Neural cell (in vitro differentiated cells): ENCODE data around the gene MINDY4B. TPM values are rescaled to one million over a fixed set of nuclear protein-coding genes. Genes with fewer than 3 reads are reported as not detected.

Experiments
- H2AFZ ChIP-seq: fragments of 200-600, 300-800 bp; sonication (generic), shearing (Covaris generic); 2 replicates; pipeline ENCODE4 v1.6.0; 2014; ENCODE audit warnings: low read depth, mild to moderate bottlenecking, antibody characterized with exemption, low read length, moderate library complexity
- H3F3A ChIP-seq: fragments of 200-600 bp; shearing (Covaris generic); 2 replicates; pipeline ENCODE4 v1.6.1; 2016; ENCODE audit warnings: mild to moderate bottlenecking, moderate library complexity, mixed read lengths, antibody characterized with exemption, low read length; ENCODE audit not compliant: insufficient read depth, poor library complexity, severe bottlenecking
- H3K27ac ChIP-seq: fragments of 200-600, 300-800 bp; sonication (generic), shearing (Covaris generic); 2 replicates; pipeline ENCODE4 v1.5.1; 2014; ENCODE audit warnings: mild to moderate bottlenecking, low read length, moderate library complexity
- H3K27me3 ChIP-seq: fragments of 300-800, 200-600 bp; sonication (generic), shearing (Covaris generic); 2 replicates; pipeline ENCODE4 v1.6.0; 2014; ENCODE audit warnings: mild to moderate bottlenecking, low read depth, low read length, moderate library complexity; ENCODE audit not compliant: insufficient read depth
- H3K36me3 ChIP-seq: fragments of 300-800, 200-600 bp; sonication (generic), shearing (Covaris generic); 2 replicates; pipeline ENCODE4 v1.5.1; 2014; ENCODE audit warnings: mild to moderate bottlenecking, antibody characterized with exemption, low read length, moderate library complexity; ENCODE audit not compliant: insufficient read depth
- H3K4me2 ChIP-seq: fragments of 300-800, 200-600 bp; sonication (generic), shearing (Covaris generic); 2 replicates; pipeline ENCODE4 v1.6.0; 2014; ENCODE audit warnings: mild to moderate bottlenecking, low read length
- H3K4me3 ChIP-seq: fragments of 300-800, 200-600 bp; sonication (generic), shearing (Covaris generic); 2 replicates; pipeline ENCODE4 v1.5.1; 2014; ENCODE audit warnings: mild to moderate bottlenecking, low read length, moderate library complexity
- H3K79me2 ChIP-seq: fragments of 200-600 bp; shearing (Covaris generic); replicated peaks from 2 replicates; pipeline ENCODE4 v1.6.0; 2014; ENCODE audit warnings: mild to moderate bottlenecking, low read length, moderate library complexity; ENCODE audit not compliant: insufficient read depth
- H3K9ac ChIP-seq: fragments of 300-800, 200-600 bp; sonication (generic), shearing (Covaris generic); 2 replicates; pipeline ENCODE4 v1.6.1; 2016; ENCODE audit warnings: mild to moderate bottlenecking, low read length, mixed read lengths
- H3K9me2 ChIP-seq: fragments of 200-600 bp; shearing (Covaris generic); 2 replicates; pipeline ENCODE4 v1.6.1; 2016; ENCODE audit warnings: mild to moderate bottlenecking, low read length, mixed read lengths; ENCODE audit not compliant: insufficient read depth
- H3K9me3 ChIP-seq: fragments of 200-600, 300-800 bp; sonication (generic), shearing (Covaris generic); 2 replicates; pipeline ENCODE4 v1.6.1; 2016; ENCODE audit warnings: mild to moderate bottlenecking, mixed run types, low read length, moderate library complexity, mixed read lengths
- H4K20me1 ChIP-seq: fragments of 200-600 bp; shearing (Covaris generic); 2 replicates; pipeline ENCODE4 v1.6.1; 2016; ENCODE audit warnings: mild to moderate bottlenecking, mixed run types; ENCODE audit not compliant: insufficient read depth
- EP300 ChIP-seq: fragments of 450-650 bp; conservative IDR thresholded peaks from 2 replicates; pipeline ENCODE4 v1.6.1; 2014; ENCODE audit warnings: antibody characterized with exemption, mild to moderate bottlenecking, moderate library complexity; ENCODE audit not compliant: poor library complexity, severe bottlenecking
- EZH2 ChIP-seq: fragments of 200-600, 300-800 bp; shearing (Covaris generic), sonication (generic); IDR thresholded peaks from 2 replicates; pipeline ENCODE4 v1.6.1; 2014; ENCODE audit warnings: antibody characterized with exemption, low read length, borderline replicate concordance, mild to moderate bottlenecking; ENCODE audit not compliant: insufficient read depth, poor library complexity, severe bottlenecking
- MXI1 ChIP-seq: fragments of 450-650 bp; conservative IDR thresholded peaks from 2 replicates; pipeline ENCODE4 v1.6.1; 2014; ENCODE audit warnings: antibody characterized with exemption, mild to moderate bottlenecking; ENCODE audit not compliant: poor library complexity, severe bottlenecking
- POLR2AphosphoS5 ChIP-seq: IDR thresholded peaks from 2 replicates; pipeline ENCODE4 v1.6.1; 2012
- RAD21 ChIP-seq: fragments of 450-650 bp; conservative IDR thresholded peaks from 2 replicates; pipeline ENCODE4 v1.6.1; 2014; ENCODE audit warnings: antibody characterized with exemption, mild to moderate bottlenecking, moderate library complexity
- SMC3 ChIP-seq: fragments of 450-650 bp; conservative IDR thresholded peaks from 2 replicates; pipeline ENCODE4 v1.6.1; 2014; ENCODE audit warnings: antibody characterized with exemption, mild to moderate bottlenecking, moderate library complexity; ENCODE audit not compliant: poor library complexity
- TAF1 ChIP-seq: IDR thresholded peaks from 2 replicates; pipeline ENCODE4 v1.6.1; 2012; ENCODE audit warnings: low read depth
- polyA plus RNA-seq: library from polyadenylated mRNA; depleted of rRNA; stranded (reverse); fragments of >200 nt; gene quantifications from 2 replicates; pipeline ENCODE4 v1.2.3, GENCODE V29; 2014
- TF ChIP-seq, protein P1 (sequence below): fragments of 450-650 bp; IDR thresholded peaks from 2 replicates; pipeline ENCODE4 v1.5.1; 2014; ENCODE audit warnings: antibody characterized with exemption, mild to moderate bottlenecking, moderate library complexity; ENCODE audit not compliant: poor library complexity, severe bottlenecking
- TF ChIP-seq, protein P2 (sequence below): IDR thresholded peaks from 2 replicates; pipeline ENCODE4 v1.6.1; 2012; ENCODE audit warnings: borderline replicate concordance

The MINDY4B gene
- polyA plus RNA-seq, 1 donor from 2014 or later, result not detected

DNA sequence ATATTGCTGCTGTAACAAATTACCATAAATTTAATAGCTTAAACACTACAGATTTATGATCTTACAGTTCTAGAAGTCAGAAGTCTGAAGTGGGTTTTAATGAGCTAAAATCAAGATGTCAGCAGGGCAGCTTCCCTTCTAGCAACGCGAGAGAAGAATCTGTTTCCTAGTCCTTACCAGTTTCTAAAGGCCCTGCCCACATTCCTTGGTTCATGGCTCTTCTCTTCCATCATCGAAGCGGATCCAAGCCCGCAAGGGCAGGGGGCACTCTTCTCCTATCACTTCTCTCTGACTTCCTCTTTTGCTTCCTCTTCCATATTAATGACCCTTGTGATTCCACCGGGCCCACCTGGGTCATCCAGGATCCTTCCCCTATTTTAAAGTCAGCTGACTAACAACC, 16.1 kb downstream of the MINDY4B start:
- no peak overlapping the region for H2AFZ ChIP-seq
- H3K27ac ChIP-seq, result no peak overlapping the region
- no peaks in the 10 kb centered on the region for H4K20me1 ChIP-seq
- no peaks in the 10 kb centered on the region for H3K36me3 ChIP-seq
- no peak overlapping the region for H3K4me2 ChIP-seq
- no peaks in the 10 kb centered on the region for H3K9me2 ChIP-seq
- H3F3A ChIP-seq, result no peaks in the 10 kb centered on the region
- H3K9ac ChIP-seq, result no peak overlapping the region
- H3K79me2 ChIP-seq, result no peaks in the 10 kb centered on the region
- no peaks in the 10 kb centered on the region for H3K27me3 ChIP-seq
- no peak overlapping the region for H3K4me3 ChIP-seq
- H3K9me3 ChIP-seq, result no peaks in the 10 kb centered on the region
- TF ChIP-seq RAD21 (no peak), EP300 (no peak), EZH2 (no peak), SMC3 (no peak), POLR2AphosphoS5 (no peak), MXI1 (no peak), TAF1 (no peak)
- TF ChIP-seq, protein P1, sequence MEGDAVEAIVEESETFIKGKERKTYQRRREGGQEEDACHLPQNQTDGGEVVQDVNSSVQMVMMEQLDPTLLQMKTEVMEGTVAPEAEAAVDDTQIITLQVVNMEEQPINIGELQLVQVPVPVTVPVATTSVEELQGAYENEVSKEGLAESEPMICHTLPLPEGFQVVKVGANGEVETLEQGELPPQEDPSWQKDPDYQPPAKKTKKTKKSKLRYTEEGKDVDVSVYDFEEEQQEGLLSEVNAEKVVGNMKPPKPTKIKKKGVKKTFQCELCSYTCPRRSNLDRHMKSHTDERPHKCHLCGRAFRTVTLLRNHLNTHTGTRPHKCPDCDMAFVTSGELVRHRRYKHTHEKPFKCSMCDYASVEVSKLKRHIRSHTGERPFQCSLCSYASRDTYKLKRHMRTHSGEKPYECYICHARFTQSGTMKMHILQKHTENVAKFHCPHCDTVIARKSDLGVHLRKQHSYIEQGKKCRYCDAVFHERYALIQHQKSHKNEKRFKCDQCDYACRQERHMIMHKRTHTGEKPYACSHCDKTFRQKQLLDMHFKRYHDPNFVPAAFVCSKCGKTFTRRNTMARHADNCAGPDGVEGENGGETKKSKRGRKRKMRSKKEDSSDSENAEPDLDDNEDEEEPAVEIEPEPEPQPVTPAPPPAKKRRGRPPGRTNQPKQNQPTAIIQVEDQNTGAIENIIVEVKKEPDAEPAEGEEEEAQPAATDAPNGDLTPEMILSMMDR, result no peak
- TF ChIP-seq, protein P2, sequence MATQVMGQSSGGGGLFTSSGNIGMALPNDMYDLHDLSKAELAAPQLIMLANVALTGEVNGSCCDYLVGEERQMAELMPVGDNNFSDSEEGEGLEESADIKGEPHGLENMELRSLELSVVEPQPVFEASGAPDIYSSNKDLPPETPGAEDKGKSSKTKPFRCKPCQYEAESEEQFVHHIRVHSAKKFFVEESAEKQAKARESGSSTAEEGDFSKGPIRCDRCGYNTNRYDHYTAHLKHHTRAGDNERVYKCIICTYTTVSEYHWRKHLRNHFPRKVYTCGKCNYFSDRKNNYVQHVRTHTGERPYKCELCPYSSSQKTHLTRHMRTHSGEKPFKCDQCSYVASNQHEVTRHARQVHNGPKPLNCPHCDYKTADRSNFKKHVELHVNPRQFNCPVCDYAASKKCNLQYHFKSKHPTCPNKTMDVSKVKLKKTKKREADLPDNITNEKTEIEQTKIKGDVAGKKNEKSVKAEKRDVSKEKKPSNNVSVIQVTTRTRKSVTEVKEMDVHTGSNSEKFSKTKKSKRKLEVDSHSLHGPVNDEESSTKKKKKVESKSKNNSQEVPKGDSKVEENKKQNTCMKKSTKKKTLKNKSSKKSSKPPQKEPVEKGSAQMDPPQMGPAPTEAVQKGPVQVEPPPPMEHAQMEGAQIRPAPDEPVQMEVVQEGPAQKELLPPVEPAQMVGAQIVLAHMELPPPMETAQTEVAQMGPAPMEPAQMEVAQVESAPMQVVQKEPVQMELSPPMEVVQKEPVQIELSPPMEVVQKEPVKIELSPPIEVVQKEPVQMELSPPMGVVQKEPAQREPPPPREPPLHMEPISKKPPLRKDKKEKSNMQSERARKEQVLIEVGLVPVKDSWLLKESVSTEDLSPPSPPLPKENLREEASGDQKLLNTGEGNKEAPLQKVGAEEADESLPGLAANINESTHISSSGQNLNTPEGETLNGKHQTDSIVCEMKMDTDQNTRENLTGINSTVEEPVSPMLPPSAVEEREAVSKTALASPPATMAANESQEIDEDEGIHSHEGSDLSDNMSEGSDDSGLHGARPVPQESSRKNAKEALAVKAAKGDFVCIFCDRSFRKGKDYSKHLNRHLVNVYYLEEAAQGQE, result no peak

DNA sequence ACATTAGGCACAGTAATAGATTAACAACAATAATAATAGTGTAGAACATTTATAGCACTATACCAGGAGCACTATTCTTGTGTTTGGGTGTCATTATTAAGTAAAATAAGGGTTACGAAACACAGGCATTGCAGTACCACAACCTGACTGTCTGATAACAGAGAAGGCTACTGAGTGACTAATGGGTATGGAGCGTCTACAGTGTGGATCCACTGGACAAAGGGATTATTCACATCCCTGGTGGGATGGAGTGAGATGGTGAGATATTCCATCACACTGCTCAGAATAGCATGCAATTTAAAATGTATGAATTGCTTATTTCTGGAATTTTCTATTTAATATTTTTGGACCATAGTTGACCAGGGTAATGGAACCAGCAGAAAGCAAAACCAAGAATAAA, 18.2 kb downstream of the MINDY4B start:
- Histone ChIP-seq H3K4me3 (no peak overlapping the region), H3K4me2 (no peak overlapping the region), H3K9ac (no peak overlapping the region)

More for the DNA sequence above, 18.2 kb downstream of the MINDY4B start:
- Histone ChIP-seq H3K27me3 (no peaks in the 10 kb centered on the region), H3K9me3 (no peaks in the 10 kb centered on the region), H3K27ac (no peak overlapping the region), H2AFZ (no peak overlapping the region), H3K79me2 (no peaks in the 10 kb centered on the region), H3K9me2 (no peaks in the 10 kb centered on the region), H4K20me1 (no peaks in the 10 kb centered on the region), H3F3A (no peaks in the 10 kb centered on the region), H3K36me3 (no peaks in the 10 kb centered on the region)
- TF ChIP-seq MXI1 (no peak), SMC3 (no peak), EZH2 (no peak), TAF1 (no peak), EP300 (no peak), POLR2AphosphoS5 (no peak), RAD21 (no peak)
- TF ChIP-seq, protein P2, result no peak
- TF ChIP-seq, protein P1, result no peak
